ENCODE data around the gene RNF111. TPM values are rescaled to one million over a fixed set of nuclear protein-coding genes. Genes with fewer than 3 reads are reported as not detected.

Gene RNF111
- total RNA-seq, 4 donors from 2014 or later, result 16.1 to 93.1 (median 25.3) TPM

DNA sequence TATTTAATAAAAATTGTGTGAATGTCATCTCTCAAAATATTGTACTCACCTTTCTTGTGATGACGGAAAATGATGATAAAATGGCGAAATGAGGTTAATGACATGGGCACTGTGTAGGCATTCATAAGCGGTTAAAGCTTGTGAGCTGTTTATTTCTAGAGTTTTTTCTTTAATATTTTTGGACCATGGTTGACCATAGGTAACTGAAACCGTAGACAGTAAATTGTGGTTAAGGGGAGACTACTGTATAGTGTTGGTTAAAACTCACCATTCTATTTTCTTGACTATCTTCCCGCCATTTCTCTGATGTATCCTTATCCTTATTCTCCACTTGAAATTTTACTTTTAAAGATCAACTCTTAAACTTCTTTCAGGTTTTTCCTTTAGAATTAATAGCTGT lies 14.5 kb downstream of the RNF111 start:
- intact Hi-C loops (cut with DNase I; ENCODE audit: low total_unique reads) (loop anchor here (5.0 kb wide), 1 partner anchor 1150 kb away; no protein-coding TSS in a partner anchor), in situ Hi-C loops (cut with MboI; ENCODE audit: low pct_ligation_motif_present in 1 of 4, low pct_unique_long_range_greater_than_20kb in 1 of 4, low sequenced_read_pairs in 3 of 4) (no loop called here)
- Histone ChIP-seq H3K4me3 (no peak overlapping the region), H3K36me3 (no peaks in the 10 kb centered on the region), H3K27me3 (no peaks in the 10 kb centered on the region), H3K9me3 (no peaks in the 10 kb centered on the region), H3K27ac (no peak overlapping the region), H3K4me1 (peaks cover 0 to 22% (median 0%) of the 10 kb centered on the region in 4 donors)
- DNase-seq, result no peak
- 89 to 95% methylated on average over 5 of the region's 5 CpGs for WGBS, 2 donors (ENCODE audit: low coverage in 1 of 2)
- TF ChIP-seq POLR2A (IDR thresholded peaks at IDR 0.05) (no peak), CTCF (IDR thresholded peaks at IDR 0.05) (no peak), EP300 (IDR thresholded peaks at IDR 0.05; ENCODE audit: low read depth) (no peak), POLR2AphosphoS5 (IDR thresholded peaks at IDR 0.05) (no peak)

DNA sequence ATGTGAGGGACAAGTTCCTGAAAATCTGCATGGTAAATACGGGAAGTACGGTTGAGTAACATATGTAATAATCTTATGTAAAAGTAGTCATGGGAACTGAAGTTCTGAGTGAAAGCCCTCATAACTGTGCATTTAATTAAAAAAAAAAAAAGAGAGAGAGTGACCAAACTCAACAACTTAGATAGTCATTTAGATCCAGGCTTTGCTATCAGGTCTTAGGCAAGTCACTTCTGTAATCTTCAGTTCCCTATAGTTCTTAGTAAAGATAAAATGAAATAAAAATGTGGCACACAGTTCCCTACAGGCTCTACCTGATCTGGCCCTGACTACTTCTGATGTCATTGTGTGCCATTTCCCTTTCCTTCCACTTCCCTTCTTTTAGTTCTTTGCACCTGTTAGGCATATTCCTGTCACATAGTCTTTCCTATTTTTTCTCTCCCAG lies 15.0 kb downstream of the RNF111 start:
- no peak for DNase-seq
- no peak overlapping the region for H3K4me3 ChIP-seq
- in situ Hi-C loops (cut with MboI; ENCODE audit: low pct_ligation_motif_present in 1 of 4, low pct_unique_long_range_greater_than_20kb in 1 of 4, low sequenced_read_pairs in 3 of 4), result no loop called here
- H3K27me3 ChIP-seq, result no peaks in the 10 kb centered on the region
- no peaks in the 10 kb centered on the region for H3K9me3 ChIP-seq
- intact Hi-C loops (cut with DNase I; ENCODE audit: low total_unique reads), result loop anchor here (5.0 kb wide), 1 partner anchor 1150 kb away; no protein-coding TSS in a partner anchor
- TF ChIP-seq CTCF (IDR thresholded peaks at IDR 0.05) (no peak), POLR2A (IDR thresholded peaks at IDR 0.05) (no peak), EP300 (IDR thresholded peaks at IDR 0.05; ENCODE audit: low read depth) (no peak), POLR2AphosphoS5 (IDR thresholded peaks at IDR 0.05) (no peak)
- H3K4me1 ChIP-seq, result peaks cover 0 to 22% (median 0%) of the 10 kb centered on the region in 4 donors
- no peak overlapping the region for H3K27ac ChIP-seq
- H3K36me3 ChIP-seq, result no peaks in the 10 kb centered on the region
- WGBS, 2 donors (ENCODE audit: low coverage in 1 of 2), result 72 to 76% methylated on average over 2 of the region's 2 CpGs

DNA sequence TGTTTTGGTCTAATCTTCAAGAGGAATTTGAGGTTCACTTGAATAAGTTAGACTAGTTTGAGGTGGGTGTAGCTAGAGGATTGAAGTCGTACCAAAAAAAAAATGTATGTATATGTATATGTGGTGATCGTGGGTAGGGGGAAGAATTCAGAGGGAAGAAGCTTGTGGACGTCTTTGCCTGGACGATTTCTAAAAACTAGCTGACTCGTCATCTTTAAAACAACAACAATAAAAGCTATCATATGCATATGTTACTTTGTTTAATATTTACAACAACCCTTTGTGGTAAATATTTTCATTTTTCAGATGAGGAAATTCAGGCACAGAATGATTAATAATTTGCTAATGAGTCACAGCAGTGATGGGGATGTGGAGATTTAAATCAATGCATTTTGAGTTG lies 18.1 kb downstream of the RNF111 start:
- Histone ChIP-seq H3K36me3 (no peaks in the 10 kb centered on the region), H3K27ac (no peak overlapping the region), H3K4me3 (no peak overlapping the region), H3K9me3 (no peaks in the 10 kb centered on the region), H3K4me1 (peaks cover 0 to 19% (median 0%) of the 10 kb centered on the region in 4 donors), H3K27me3 (no peaks in the 10 kb centered on the region)
- 89 to 90% methylated on average over 5 of the region's 5 CpGs for WGBS, 2 donors (ENCODE audit: low coverage in 1 of 2)
- TF ChIP-seq POLR2AphosphoS5 (IDR thresholded peaks at IDR 0.05), result no peak
- no peak for TF ChIP-seq EP300 (IDR thresholded peaks at IDR 0.05; ENCODE audit: low read depth)
- no peak for TF ChIP-seq CTCF (IDR thresholded peaks at IDR 0.05)
- no peak for TF ChIP-seq POLR2A (IDR thresholded peaks at IDR 0.05)
- in situ Hi-C loops (cut with MboI; ENCODE audit: low pct_ligation_motif_present in 1 of 4, low pct_unique_long_range_greater_than_20kb in 1 of 4, low sequenced_read_pairs in 3 of 4), result no loop called here
- no peak for DNase-seq
- intact Hi-C loops (cut with DNase I; ENCODE audit: low total_unique reads), result no loop called here

GRCh38 chr15:59008086-59008485 lies 20.6 kb downstream of the RNF111 start:
- TF ChIP-seq POLR2AphosphoS5 (IDR thresholded peaks at IDR 0.05) (no peak), CTCF (IDR thresholded peaks at IDR 0.05) (no peak), POLR2A (IDR thresholded peaks at IDR 0.05) (no peak), EP300 (IDR thresholded peaks at IDR 0.05; ENCODE audit: low read depth) (no peak)
- WGBS, 2 donors (ENCODE audit: low coverage in 1 of 2), result 81 to 94% methylated on average over 4 to 6 of the region's 6 CpGs
- no peaks in the 10 kb centered on the region for H3K36me3 ChIP-seq
- no peaks in the 10 kb centered on the region for H3K27me3 ChIP-seq
- H3K9me3 ChIP-seq, result no peaks in the 10 kb centered on the region
- H3K4me1 ChIP-seq, result peaks cover 0 to 1% (median 0%) of the 10 kb centered on the region in 4 donors
- H3K4me3 ChIP-seq, result no peak overlapping the region
- no peak overlapping the region for H3K27ac ChIP-seq
- in situ Hi-C loops (cut with MboI; ENCODE audit: low pct_ligation_motif_present in 1 of 4, low pct_unique_long_range_greater_than_20kb in 1 of 4, low sequenced_read_pairs in 3 of 4), result no loop called here
- intact Hi-C loops (cut with DNase I; ENCODE audit: low total_unique reads), result no loop called here
- DNase-seq, result no peak
